Mammary epithelial cell (primary cell): ENCODE results near the gene KIAA1586.

Experiments
- CTCF ChIP-seq, 2 donors: IDR thresholded peaks in 1 of 2; conservative IDR thresholded peaks in 1 of 2; 2 replicates each; pipeline ENCODE4 v1.5.1; 2011 to 2012; ENCODE audit warnings: inconsistent platforms in 2 of 2, low read length in 2 of 2, mild to moderate bottlenecking in 2 of 2, control low read depth in 1 of 2, low read depth in 1 of 2; ENCODE audit not compliant: insufficient read depth in 1 of 2; ENCODE audit errors: extremely low read depth in 1 of 2
- EZH2 ChIP-seq: IDR thresholded peaks from 2 replicates; pipeline ENCODE4 v1.6.1; 2012; ENCODE audit warnings: low read length, inconsistent platforms, borderline replicate concordance

DNA sequence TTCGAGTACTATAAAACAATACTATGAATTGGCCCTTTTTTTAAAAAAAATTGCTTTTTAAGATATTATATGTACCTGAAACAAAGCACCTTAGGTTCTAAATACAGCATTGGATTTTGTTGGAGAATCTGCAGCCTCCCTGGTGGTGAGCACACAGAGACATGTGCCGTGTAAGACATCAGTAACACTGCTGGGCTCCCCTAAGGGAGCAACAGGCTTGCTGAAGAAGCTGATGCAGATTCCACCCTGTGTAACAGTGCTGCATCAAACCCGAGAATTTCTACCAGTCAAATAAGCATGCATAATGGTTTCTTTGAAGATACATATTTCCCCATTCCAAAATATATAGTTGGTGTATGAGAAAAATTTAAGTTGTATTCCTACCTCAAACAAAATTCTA is 17.4 kb downstream of the KIAA1586 start:
- TF ChIP-seq CTCF (conservative IDR thresholded peaks at IDR 0.05 in 1 of 2, IDR thresholded peaks at IDR 0.05 in 1 of 2; ENCODE audit: extremely low read depth in 1 of 2, insufficient read depth in 1 of 2, low read depth in 1 of 2, low read length in 2 of 2), result no peak
- no peak for TF ChIP-seq EZH2
